B cell (primary cell): ENCODE data around the gene PAN2. TPM values are rescaled to one million over a fixed set of nuclear protein-coding genes. Genes with fewer than 3 reads are reported as not detected.

Experiments used
- ATAC-seq: fragments of 200-7000 bp; cut with Tn5 transposase; one replicate; pipeline ENCODE4 v1.10.0; 2021; ENCODE audit warnings: low read depth, mild to moderate bottlenecking, moderate number of reproducible peaks, moderate library complexity
- CTCF ChIA-PET: fragments of 350-600 bp; sonication (Branson Sonifier 250); formaldehyde crosslinking; loops from one replicate; lab custom pipeline; 2021; ENCODE audit warnings: antibody characterized with exemption, inconsistent platforms; lab: Charles Lee
- POLR2A ChIA-PET: fragments of 350-600 bp; sonication (Branson Sonifier 250); formaldehyde crosslinking; loops from one replicate; lab custom pipeline; 2021; ENCODE audit warnings: antibody characterized with exemption; lab: Charles Lee
- DNase-seq: peaks from one replicate; pipeline ENCODE4 v3.0.0; 2013
- H2AFZ ChIP-seq: 2 replicates; pipeline ENCODE4 v1.6.1; 2012; ENCODE audit warnings: mild to moderate bottlenecking, low read depth, low read length; ENCODE audit not compliant: insufficient read depth, poor library complexity, severe bottlenecking
- H3K27ac ChIP-seq, 2 donors: 1 replicate in 1 of 2; 2 replicates in 1 of 2; pipeline ENCODE4 v1.5.1; 2012 to 2013; ENCODE audit warnings: low read length in 2 of 2, mild to moderate bottlenecking in 2 of 2, moderate library complexity in 1 of 2
- H3K27me3 ChIP-seq, 4 experiments: fragments of 200-600 bp in 1 of 4; sonication (generic) in 1 of 4; replicated peaks in 1 of 4; 1 replicate in 2 of 4; 2 replicates in 2 of 4; pipeline versions ENCODE4 v1.6.1 to v1.7.0; 2013 to 2016; ENCODE audit warnings: low read length in 3 of 4, mild to moderate bottlenecking in 2 of 4, mixed read lengths in 1 of 4, moderate library complexity in 1 of 4; ENCODE audit not compliant: insufficient read depth in 4 of 4, control insufficient read depth in 3 of 4; ENCODE audit errors: control extremely low read depth in 1 of 4
- H3K36me3 ChIP-seq, 2 experiments: replicated peaks in 1 of 2; 1 replicate in 1 of 2; 2 replicates in 1 of 2; pipeline versions ENCODE4 v1.6.1 to v1.7.1; 2013; ENCODE audit warnings: low read length in 1 of 2; ENCODE audit not compliant: insufficient read depth in 2 of 2, control insufficient read depth in 1 of 2; ENCODE audit errors: control extremely low read depth in 1 of 2, extremely low read depth in 1 of 2
- H3K4me1 ChIP-seq, 2 donors: fragments of 200-600 bp in 1 of 2; sonication (generic) in 1 of 2; 1 replicate in 1 of 2; 2 replicates in 1 of 2; pipeline versions ENCODE4 v1.5.1 to v1.6.1; 2013 to 2017; ENCODE audit warnings: low read length in 2 of 2; ENCODE audit not compliant: control insufficient read depth in 2 of 2, insufficient read depth in 2 of 2
- H3K4me2 ChIP-seq: replicated peaks from 2 replicates; pipeline ENCODE3; 2012; ENCODE audit warnings: mild to moderate bottlenecking, low read depth, low read length; ENCODE audit not compliant: poor library complexity, severe bottlenecking
- H3K4me3 ChIP-seq, 5 experiments: fragments of 200-600 bp in 1 of 5; sonication (generic) in 1 of 5; 1 replicate in 3 of 5; 2 replicates in 2 of 5; pipeline versions ENCODE4 v1.5.1 to v1.7.0; 2011 to 2016; ENCODE audit warnings: low read length in 4 of 5, mild to moderate bottlenecking in 4 of 5, low read depth in 2 of 5, control low read depth in 1 of 5, moderate library complexity in 1 of 5; ENCODE audit not compliant: insufficient read depth in 1 of 5; ENCODE audit errors: control extremely low read depth in 1 of 5, extremely low read depth in 1 of 5
- H3K79me2 ChIP-seq: fragments of 200-600 bp; sonication (generic); one replicate; pipeline ENCODE4 v1.6.0; 2016; ENCODE audit warnings: low read length; ENCODE audit not compliant: control insufficient read depth, insufficient read depth
- H3K9ac ChIP-seq: fragments of 200-600 bp; sonication (generic); 2 replicates; pipeline ENCODE4 v1.6.1; 2017; ENCODE audit warnings: mild to moderate bottlenecking, low read length, moderate library complexity
- H3K9me3 ChIP-seq, 3 donors: one replicate each; pipeline versions ENCODE4 v1.6.1 to v1.7.1; 2013; ENCODE audit warnings: low read length in 2 of 3; ENCODE audit not compliant: control insufficient read depth in 2 of 3, insufficient read depth in 1 of 3; ENCODE audit errors: control extremely low read depth in 1 of 3
- H4K20me1 ChIP-seq: 2 replicates; pipeline ENCODE4 v1.6.0; 2012; ENCODE audit warnings: mild to moderate bottlenecking, low read length; ENCODE audit not compliant: insufficient read depth, control insufficient read depth, poor library complexity, severe bottlenecking
- H3K27ac Mint-ChIP-seq: one replicate; pipeline ENCODE4 v1.8.0; 2021; ENCODE audit warnings: mixed read lengths
- H3K27me3 Mint-ChIP-seq: one replicate; pipeline ENCODE4 v1.8.0; 2021; ENCODE audit warnings: mixed read lengths
- H3K4me1 Mint-ChIP-seq: one replicate; pipeline ENCODE4 v1.8.0; 2021; ENCODE audit warnings: mixed read lengths
- H3K4me3 Mint-ChIP-seq: one replicate; pipeline ENCODE4 v1.8.0; 2021; ENCODE audit warnings: mixed read lengths
- H3K9me3 Mint-ChIP-seq: one replicate; pipeline ENCODE4 v1.8.0; 2022; ENCODE audit warnings: mixed read lengths; ENCODE audit not compliant: insufficient read depth
- CTCF ChIP-seq: fragments of 200-600 bp; IDR thresholded peaks from one replicate; pipeline ENCODE4 v1.8.0; 2022; ENCODE audit warnings: antibody characterized with exemption, mild to moderate bottlenecking
- EZH2 ChIP-seq: IDR thresholded peaks from 2 replicates; pipeline ENCODE4 v1.6.1; 2012; ENCODE audit warnings: borderline replicate concordance, low read depth, mild to moderate bottlenecking, moderate library complexity, low read length; ENCODE audit not compliant: insufficient read depth, poor library complexity, severe bottlenecking
- WGBS: methylation state at CpG from one replicate; pipeline ENCODE4 v1.1.5; 2013; ENCODE audit warnings: missing lambda C conversion rate; ENCODE audit not compliant: insufficient coverage; 5-methylcytosine and 5-hydroxymethylcytosine counted together
- intact Hi-C: fragments of 100-400 bp; cut with micrococcal nuclease; formaldehyde crosslinking; loops from one replicate; pipeline ENCODE4 v1.10.0; 2022
- polyA plus RNA-seq: library from polyadenylated mRNA; depleted of rRNA; stranded (reverse); fragments of >200 nt; gene quantifications from 2 replicates; pipeline ENCODE4 v1.2.3, GENCODE V29; 2012
- total RNA-seq, 2 donors: library from RNA; stranded (reverse); fragments of 120-200 nt in 1 of 2; gene quantifications; 1 replicate in 1 of 2; 2 replicates in 1 of 2; pipeline versions ENCODE4 v1.2.3 to v1.2.4, GENCODE V29; 2013 to 2022

PAN2 gene
- total and polyA plus RNA-seq, 2 donors (not counting 1 experiment from before 2014, with no cell fraction given), result 211 to 230 TPM

- TF ChIP-seq CTCF (no peak), EZH2 (no peak)
- Histone ChIP-seq H4K20me1 (no peaks in the 10 kb centered on the region), H3K27me3 (no peaks in the 10 kb centered on the region), H2AFZ (peak within 1 kb of the TSS; percentile 52), H3K36me3 (peaks cover 0 to 22% of the 10 kb centered on the region in 2 experiments), H3K9me3 (no peaks in the 10 kb centered on the region), H3K4me1 (peaks cover 35 to 44% of the 10 kb centered on the region in 2 donors), H3K4me3 (peak within 1 kb of the TSS; percentile 26 to 59 (median 48)), H3K9ac (peak within 1 kb of the TSS; percentile 68), H3K79me2 (peaks cover 11% of the 10 kb centered on the region), H3K27ac (peak within 1 kb of the TSS; percentile 86 to 88), H3K4me2 (peak within 1 kb of the TSS; percentile 81)
- ATAC-seq, result peak; percentile 55
- ChIA-PET CTCF (interaction anchor here (0.5 to 7.6 kb wide), 9 partner anchors 19 to 126 kb away, joined by 3 to 45 read pairs (median 6); partner anchors contain the start of genes CNPY2, STAT2 and TIMELESS), POLR2A (interaction anchor here (0.6 to 2.5 kb wide), 13 partner anchors 16 to 309 kb away, joined by 3 to 22 read pairs (median 5); partner anchors contain the start of genes CNPY2, CS, MYL6B and RNF41)
- intact Hi-C loops, result loop anchor here (1.0 to 2.0 kb wide), 3 partner anchors 22 to 126 kb away; partner anchors contain the start of gene STAT2
- 28% methylated on average over 5 of the region's 9 CpGs for WGBS
- peak within 1 kb of the TSS; percentile 99 for H3K27ac Mint-ChIP-seq
- peak; percentile 87 for DNase-seq
- peak within 1 kb of the TSS; percentile 95 for H3K4me3 Mint-ChIP-seq
- H3K27me3 Mint-ChIP-seq, result no peaks in the 10 kb centered on the region
- peaks cover 48% of the 10 kb centered on the region for H3K4me1 Mint-ChIP-seq
- no peaks in the 10 kb centered on the region for H3K9me3 Mint-ChIP-seq
Measured at GRCh38 chr12:56338308-56339157, 4.7 kb upstream of the PAN2 start, which contains the start of gene IL23A. Gene IL23A (plus strand): TSS chr12:56338884. CDS start chr12:56339045, 161 bp downstream.
